Stimulated activated CD8-positive, alpha-beta memory T cell treated with anti-CD3 and anti-CD28 coated beads, Interleukin-12 subunit alpha, Interleukin-12 subunit beta, amount 100 ng/mL, for 4 hours (primary cell): ENCODE results near the gene ADISSP.

ENCODE experiments used
- DNase-seq: peaks from one replicate; pipeline ENCODE4 v3.0.0-alpha.2; 2020; ENCODE audit warnings: low read depth

Gene ADISSP

DNA sequence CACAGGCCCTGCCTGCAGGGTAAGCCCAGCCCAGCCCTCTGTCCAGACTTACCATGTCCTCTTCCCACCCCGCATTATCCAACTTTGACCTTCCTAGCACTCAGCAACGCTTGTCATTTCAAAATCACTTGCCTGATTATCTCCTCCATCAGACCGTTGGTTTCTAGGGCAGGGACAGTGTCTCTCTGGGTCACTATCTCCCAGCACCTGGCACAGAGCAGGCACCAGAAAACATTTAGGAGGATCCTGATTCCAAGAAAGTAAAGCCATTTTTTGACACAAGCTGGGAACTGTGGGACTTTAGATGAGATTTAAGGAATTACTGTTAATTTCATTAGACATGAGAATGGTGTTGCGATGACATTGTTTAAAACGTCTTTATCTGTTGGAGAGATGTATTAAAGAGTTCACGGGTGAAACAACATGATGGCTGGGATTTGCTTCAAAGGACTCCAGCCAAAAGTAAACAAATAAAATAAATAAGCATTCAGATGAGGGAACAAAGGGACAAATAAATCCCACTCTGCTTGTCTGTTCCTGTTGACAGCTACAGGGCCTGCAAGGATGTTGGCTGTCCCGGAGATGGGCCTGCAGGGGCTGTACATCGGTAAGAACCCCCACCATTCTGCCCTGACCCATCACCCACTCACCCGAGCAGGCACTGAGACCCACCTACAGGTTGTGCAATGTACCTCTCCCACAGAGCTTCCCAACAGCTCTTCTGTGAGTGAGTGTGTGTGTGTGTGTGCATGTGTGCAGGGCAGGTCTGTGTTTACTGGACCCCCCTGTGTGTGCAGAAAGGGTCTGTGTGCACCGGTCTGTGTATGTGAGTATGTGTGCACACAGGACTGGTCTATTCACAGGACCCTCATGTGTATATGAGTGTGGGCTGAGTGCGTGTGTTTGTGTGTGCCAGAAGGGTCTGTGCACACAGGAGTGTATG, 29.2 kb downstream of the ADISSP start:
- DNase-seq: no peak

DNA sequence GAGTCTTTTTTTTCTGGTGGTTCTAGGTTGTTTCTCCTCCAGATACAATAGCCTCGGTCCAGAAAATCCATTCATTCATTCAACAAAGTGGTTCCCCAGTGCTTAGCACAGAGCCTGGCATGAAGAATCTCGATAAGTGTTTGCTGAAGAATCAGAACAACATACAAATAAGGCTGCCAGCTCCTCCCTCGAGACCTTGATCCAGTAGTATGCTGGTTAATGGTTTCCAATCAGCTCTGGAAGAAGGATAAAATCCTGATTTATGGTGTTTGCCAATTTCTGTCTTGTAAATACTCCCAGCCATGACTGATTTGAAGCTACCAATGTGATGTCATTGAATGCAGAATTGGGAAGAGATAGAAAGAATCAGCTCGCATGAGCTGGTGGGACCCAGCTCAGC, 31.8 kb downstream of the ADISSP start:
- DNase-seq: no peak

DNA sequence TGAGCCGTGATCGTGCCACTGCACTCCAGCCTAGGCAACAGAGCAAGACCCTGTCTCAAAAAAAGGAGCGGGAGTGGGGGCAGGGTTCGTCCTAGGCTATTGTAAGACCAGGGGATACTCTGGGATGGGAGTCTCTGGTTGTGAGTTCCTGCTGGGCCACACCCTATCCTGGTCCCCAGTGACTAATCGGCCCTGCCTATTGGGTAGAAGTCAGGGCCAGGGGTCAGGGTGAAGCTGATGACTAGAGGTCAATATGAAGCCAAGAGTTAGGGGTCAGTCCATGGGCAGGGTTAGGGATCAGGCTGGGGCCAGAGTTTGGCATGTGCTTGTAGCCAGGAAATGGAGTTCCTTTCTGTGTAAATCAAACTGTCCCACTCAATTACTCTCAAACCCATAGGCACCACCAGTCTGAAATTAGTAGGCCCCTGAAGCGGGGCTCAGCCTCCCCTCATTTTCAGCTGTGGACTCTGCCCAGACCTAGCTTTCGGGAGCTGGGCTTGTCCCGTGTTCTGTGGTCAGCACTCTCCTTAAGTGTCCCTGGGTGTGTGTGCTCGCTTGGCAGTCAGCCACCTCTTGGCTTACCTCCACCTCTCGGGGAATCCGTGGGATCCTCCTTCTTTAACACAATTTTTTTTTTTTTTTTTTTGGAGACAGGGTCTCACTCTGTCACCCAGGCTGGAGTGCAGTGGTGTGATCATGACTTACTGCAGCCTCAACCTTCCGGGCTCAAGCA, 33.3 kb downstream of the ADISSP start:
- no peak for DNase-seq

DNA sequence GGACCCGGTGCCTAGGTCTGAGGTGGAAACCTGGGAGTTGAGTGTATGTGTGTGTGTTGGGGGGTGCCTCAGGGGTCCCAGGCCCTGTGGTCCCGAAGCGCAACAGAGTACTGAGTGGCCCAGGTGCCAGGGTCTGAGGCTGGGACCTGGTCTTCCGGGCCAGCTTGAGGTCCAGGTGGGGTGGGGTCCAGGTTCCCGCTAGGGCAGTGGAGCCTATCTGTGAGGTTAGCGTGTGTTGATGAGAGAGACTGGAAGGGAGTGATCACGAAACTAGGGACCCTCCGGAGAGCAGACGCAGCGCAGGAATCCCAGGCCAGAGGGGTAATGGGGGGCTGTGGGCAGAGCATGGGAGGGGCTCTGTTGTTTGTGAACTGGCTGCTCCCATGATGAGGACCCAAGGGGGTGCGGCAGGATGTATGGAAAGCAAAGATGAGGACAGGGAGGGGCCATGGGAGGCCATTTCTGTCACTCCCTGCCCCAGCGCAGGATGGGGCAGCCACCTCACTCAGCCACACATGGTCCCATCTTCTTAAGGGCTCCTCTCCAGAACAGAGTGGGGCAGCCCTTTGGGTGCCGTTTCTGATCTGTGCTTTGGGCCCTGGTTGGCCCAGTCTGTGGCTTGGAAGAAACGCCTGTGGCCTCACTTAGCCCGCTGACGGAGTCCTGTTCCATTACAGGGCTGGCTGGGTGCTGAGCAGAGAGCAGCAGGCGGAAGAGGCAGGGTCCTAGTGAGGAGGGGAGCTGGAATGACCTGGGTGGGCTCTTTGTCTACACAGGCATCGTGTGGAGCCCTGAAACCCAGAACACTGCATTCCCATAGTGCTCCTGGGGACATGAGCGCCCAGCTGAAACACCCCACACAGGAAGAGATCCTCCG, 34.2 kb downstream of the ADISSP start:
- no peak for DNase-seq

DNA sequence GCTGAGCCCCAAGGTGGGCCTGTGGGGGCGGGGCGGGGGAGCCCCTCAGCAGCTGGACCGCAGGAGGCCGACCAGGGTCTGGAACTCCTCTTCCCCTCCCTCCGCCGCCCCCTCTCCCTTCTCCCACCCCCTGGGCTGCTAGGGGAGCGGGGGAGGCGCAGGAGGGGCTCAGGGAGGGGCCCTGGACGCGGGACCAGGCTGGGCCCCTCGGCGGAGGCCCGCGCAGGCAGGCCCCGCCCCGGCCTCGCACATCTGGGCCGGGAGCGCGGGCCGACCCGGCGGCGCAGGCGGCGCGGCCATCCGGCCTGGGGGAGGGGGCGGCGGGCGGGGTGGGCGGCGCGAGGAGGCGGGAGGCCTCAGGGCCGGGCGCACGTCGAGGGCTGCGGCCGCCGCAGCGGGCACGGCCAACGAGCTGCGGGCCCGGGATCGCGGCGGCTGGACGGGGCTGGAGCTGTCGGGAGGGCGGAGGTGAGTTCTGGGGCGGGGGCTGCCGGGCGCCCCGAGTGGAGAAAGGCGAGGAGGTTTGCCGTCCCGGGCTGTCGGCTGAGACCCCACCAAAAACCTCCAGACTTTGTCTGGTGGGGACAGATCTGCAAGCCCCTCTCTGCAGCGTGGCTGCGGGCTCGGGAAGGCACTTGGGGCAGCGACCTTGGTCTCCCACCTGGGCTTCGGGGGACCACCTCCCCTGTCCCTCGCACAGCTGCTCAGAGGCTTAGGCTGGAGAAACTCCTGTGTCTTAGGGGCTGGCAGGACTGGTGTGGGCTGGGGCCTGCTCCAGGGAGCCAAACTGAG, 35.0 kb downstream of the ADISSP start, which contains the start of gene HSPA12B:
Gene HSPA12B, plus strand, starts transcription at position 359 of the 792 bp plus-strand sequence. CDS start 5,990 bp downstream, outside the sequence.
- DNase-seq: no peak

DNA sequence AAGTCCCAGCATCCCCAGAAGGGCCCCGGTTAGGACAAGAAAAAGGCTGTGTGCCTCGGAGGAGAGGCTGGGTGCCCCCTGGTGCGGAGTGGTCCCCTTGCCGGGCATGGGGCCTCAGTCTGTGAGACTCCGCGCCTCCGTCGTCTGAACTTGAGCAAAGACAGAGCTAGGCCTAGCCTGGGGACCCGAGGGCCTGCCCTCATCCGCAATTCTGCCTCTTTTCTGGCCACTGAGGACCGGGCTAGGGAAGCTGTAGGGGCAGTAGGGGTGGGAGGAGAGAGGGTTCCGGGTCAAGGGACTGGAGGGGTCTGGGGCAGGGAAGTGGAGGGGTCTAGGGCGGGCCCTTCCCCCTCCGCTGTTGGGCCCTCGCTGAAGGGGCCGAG, 35.6 kb downstream of the ADISSP start:
- DNase-seq: no peak

DNA sequence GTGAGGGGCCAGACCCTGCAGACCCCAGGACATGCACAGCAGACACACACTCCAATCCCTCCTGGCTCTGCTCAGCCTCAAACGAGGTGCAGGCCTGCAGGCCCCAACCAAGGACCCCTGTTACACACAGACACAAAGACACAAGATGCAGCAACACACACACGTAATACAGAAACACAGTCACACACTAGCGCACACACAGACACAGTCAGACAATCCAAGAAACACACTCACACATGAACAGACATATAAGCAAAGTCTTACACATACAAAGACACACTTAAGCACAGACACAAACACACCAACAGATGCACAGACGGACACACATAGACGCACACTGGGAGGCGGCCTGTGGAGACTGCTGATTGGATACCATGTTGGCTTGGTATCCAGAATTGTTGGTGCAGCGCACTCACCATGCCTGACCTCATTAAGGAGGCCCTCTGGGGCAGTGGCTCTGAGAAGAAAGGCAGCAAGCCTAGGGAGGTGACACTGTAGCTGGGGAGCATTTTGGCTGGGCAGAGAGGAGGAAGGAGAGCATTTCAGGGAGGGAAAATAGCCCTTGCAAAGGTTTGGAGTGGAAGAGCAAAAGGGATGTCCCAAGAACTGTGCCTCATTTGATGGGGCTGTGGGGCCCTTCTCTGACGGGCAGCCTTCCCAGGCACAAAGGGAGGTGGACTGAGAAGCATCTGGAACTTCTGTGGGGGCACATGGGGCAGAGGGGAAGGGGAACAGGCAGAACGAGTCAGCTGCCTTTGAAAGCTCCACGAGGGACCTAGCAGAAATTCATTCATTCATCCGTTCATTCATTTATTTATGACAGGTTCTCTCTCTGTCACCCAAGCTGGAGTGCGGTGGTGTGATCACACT, 36.5 kb downstream of the ADISSP start:
- no peak for DNase-seq

DNA sequence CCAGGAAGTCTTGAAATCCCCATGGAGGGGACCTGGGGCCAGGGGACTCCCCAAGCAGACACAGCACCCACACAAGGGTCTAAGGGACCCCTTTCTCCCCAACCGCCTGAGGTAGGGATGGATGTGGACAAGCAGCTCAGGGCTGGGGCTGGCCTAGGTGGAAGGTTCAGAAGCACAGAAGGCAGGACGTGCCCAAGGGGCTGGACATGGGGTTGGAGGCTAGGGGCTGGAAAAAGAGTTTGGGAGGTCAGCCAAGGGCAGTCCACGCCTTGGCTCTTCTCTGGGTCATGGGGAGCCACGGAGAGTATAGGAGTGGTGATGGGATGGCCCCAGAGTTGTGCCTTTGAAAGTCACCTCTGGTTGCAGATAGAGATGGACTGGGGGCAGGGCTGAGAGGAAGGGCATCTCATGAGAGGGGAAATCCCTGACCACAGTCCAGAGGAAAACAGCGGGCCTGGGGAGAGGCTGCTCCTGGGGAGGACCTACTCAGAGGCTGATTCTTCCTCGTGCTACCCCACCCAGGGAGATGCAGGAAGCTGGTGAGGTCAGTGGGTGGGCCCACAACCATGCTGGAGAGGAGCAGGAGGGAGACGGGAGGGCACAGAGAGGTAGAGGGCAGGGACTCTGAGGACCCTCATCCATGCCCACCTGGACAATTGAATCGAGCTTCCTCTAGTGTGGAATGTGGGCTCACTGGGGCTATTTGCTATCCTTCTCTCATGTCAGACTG, 37.6 kb downstream of the ADISSP start:
- DNase-seq: no peak

DNA sequence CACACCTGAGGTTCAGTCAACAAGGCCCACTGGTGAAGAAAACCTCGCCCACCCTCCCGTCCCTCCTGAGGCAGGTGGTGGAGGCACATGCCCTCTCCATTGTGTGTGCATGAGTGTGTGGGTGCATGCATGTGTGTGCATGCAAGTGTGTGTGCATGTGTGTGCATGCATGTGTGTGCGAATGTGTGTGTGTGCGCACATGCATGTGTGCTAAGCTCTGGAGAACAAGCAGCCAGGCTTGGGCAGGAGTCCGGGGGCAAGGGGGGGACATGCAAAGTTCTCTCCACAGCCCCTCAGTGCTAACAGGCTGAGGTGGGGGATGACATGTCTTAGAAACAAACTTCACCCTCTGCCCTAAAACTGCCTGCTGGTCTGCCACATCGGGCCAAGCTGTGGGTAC, 38.2 kb downstream of the ADISSP start:
- no peak for DNase-seq

DNA sequence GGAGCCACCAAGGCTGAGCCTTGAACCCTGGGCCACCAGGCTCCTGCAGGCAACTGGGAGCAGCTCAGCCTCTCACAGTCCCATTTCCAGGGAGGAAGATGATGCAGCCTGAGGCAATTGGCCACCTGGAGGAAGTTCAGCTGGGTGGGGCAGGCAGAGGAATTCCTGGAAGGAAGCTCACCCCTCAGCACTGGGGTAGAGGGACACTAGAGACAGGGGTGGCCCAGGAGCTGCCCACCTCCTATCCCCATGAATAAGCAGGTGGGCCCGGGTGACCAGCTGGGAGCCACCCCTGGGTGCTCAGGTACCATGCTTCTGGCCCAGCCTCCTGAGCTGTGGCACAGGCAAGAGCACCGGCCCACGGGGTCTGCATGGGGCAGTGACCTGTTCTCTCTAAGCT, 38.7 kb downstream of the ADISSP start:
- DNase-seq: no peak

DNA sequence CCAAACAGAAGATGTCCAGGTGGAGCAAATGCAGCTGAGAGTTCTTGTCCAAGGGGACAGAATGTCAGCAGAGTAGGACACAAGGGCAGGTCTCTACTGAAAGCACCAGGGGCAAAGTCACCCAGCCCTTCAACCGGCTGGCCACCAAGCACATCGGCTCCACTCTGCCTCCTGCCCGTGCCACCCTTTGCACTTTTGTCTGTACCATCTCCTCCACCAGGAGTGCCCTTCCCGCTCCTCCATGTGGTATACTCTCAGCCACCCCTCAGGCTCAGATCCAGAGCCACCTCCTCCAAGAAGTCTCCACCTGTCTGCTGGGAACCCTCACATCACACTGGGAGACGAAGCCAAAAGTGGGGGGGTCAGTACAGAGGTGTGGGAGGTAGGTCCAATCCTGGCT, 39.2 kb downstream of the ADISSP start:
- DNase-seq: no peak

DNA sequence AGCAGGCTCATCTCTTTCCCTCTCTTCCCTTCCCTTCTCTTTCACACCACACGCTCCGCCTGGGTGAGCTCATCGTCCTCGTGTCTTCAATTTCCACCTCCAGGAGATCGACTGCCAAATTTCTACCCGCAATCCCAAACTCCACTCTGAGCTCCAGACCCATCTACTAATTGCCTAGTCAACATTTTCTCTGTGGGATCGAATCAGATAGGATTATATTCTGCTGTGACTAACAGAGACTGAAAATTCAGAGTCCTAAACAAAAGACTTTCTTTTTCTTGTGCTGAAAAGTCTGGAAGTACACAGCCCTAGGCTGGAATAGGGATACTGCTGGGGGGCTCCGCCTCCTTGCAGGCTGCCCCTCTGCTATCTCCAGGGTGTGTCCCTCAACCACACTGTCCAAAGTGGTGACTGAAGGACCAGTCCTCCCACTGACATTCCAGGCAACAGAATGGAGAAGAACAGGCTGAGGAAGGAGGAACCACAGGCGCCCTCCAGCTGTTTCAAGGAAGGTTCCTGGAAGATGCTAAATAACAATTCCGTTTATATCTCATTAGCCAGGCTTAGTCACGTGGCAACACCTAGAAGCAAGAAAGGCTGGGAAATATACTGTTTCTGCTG, 40.0 kb downstream of the ADISSP start:
- no peak for DNase-seq

DNA sequence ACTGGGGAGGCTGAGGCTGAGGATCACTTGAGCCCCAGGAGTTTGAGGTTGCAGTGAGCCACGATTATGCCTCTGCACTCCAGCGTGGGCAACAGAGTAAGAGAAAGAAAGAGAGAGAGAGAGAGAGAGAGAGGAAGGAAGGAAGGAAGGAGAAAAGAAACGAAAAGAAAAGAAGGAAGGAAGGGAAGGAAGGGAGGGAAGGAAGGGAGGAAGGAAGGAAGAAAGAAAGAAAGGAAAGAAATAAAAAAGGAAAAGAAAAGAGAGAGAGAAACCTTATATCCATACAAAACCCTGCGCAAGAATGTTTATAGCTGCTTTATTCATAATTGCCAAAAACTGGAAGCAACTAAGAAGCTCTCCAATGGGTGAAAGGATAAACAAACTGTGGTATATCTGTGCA, 43.2 kb downstream of the ADISSP start:
- DNase-seq: no peak

DNA sequence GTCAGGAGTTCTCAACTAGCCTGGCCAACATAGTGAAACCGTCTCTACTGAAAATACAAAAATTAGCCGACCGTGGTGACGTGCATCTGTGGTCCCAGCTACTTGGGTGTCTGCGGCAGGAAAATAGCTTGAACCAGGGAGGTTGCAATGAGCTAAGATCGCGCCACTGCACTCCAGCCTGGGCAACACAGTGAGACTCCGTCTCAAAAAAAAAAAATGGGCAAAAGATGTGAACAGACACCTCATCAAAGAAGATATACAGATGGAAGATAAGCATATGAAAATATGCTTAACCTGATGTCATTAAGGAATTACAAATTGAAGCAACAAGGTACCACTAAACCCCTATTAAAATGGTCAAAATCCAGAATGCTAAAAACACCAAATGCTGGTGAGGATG, 44.3 kb downstream of the ADISSP start:
- no peak for DNase-seq

DNA sequence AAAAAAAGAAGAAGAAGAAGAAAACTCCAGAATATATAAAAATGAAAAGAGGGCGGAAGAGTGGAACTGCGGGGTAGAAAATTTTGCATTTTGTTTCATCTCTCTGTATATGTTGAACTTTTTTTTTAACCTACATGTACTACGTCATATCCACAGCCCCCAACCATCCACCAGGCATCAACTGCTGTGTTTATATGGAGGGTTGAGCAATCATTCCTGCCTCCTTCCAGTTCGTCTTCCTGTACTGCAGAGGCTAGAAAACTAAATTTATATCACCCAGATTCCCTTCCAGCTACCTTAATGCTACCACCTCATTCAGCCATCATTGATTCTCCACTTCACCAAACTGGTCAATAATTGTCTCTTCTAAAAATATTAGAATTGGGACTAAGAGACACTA, 45.6 kb downstream of the ADISSP start:
- DNase-seq: no peak

DNA sequence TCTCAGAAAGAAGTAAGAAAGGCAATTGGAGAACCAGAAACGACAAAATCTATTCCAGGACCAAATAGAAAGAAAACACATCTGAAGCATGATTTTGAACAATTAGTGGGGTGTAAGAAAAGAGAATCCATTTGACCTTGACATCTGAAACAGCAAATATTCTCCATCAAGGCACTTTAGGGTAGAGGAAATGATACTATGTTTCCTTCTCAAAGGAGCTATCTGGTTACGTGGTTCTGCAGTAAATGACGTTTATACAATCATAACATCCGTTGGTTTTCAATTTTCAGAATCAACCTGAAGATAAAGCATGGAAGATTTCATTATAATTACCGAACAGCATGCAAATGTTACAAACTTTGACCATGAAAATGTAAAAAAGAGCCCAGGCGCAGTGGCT, 46.9 kb downstream of the ADISSP start:
- no peak for DNase-seq

DNA sequence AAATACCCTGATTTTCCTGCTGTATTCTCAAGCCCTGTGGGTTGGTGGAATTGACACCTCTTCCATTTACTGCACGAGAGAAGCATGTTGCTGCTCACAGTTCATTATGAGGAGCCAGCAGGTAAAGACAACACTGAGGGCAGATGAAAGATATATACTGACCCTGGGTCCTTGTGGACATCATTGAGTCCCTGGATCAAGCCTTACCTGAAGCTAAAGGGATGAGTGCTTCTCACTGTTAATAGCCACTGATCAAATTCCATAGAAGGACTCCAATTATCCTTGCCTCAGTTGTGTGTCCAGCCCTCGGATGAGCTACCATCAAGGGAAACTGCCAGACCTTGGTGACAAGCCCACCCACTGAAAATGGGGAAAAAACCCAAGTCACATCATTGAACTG, 47.5 kb downstream of the ADISSP start:
- no peak for DNase-seq

DNA sequence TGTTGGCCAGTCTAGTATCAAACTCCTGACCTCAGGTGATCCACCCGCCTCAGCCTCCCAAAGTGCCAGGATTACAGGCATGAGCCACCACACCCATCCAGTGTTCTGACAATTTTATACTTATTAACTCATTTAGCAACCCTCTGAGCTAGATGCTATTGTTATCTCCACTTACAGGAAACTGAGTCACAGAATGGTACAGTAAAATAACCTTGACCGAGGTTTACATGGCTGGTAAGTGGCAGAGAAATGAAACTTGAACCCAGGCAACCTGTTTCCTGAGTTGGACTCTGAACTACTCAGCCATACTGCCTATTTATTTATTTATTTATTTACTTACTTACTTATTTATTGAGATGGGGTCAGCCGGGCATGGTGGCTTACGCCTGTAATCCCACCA, 48.5 kb downstream of the ADISSP start:
- no peak for DNase-seq

DNA sequence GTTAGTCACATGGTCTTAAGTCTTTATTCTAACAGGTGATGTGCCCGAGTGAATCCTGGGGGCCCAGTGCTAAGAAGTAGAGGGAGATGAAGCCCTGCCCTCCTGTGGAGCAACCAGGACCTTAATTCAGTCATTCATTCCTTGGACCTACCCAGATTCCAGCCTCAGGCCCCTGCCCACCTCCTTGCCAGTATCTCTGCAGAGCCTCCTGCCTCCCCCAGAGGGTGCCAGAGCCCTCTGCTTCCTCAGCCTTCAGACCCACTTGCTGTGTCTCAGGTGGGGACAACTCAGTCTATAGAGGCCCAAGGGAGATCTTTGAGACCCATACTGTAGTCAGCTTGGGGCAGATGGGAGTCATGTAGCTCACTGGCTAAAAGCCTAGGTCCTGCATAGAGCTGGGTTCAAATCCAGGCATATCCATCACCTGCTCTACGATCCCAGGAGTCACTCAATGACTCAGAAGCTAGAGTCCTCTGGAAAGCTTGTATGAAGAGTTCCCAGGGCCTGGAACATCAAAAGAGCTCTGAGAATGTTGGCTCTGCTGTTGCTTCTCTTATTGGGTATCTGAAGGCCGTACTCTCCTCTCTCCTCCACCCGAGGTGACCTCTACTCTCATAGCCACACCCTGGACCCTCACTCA, 51.2 kb downstream of the ADISSP start:
- no peak for DNase-seq
